Measurements from ENCODE around the gene HYI.

The HYI gene

GRCh38 chr1:43444151-43444828 is 9.4 kb downstream of the HYI start:
- no peak for DNase-seq

DNA sequence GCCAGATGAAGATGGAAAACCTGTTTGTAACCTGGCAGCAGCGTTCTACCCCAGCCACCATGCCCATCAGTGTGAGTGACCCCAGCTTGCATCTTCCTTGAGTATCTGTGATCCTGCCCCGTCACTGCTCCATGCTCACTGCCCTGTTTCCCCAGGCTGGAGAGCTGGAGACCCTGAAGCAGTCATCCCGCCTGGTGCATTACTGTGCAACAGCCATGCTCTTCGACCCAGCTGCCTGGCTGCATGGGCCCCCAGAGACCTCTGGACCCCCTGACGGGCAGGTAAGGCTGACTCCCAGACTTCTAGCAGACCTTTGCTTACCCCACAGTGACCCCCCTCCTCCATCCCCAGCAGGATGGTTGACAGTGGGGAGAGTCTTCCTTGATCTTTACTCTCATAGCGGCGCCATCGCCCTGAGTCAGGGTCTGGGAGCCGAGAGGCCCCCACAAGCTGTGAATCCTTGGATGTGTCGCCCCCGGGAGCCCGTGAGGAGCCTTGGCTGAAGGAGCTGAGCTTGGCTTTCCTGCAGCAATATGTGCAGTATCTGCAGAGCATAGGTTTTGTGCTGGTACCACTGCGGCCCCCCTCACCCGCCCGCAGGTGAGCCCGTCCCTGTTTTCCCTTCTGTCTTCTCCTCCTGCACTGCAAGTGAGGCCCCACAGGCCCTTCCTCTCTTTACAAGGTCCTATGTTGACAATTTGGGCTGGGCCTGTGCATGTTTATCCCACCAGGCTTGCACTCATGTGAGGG is 10.4 kb downstream of the HYI start:
- no peak for DNase-seq

DNA sequence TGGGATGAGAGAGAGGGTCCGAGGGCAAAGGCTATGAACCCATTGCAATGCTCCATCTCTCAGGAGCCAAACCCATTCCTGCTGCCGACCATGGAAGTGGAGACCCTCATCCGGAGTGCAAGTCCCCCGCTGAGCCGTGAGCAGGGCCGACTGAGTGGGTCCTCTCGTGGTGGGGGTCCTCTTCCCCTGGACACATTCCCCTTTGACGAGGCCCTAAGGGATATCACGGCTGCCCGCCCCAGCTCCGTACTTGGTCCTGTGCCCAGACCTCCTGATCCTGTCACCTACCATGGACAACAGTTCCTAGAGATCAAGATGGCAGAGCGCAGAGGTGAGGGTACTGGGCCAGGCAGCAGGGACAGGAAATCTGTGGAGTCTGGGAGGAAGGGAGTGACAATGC is 11.0 kb downstream of the HYI start:
- no peak for DNase-seq

DNA sequence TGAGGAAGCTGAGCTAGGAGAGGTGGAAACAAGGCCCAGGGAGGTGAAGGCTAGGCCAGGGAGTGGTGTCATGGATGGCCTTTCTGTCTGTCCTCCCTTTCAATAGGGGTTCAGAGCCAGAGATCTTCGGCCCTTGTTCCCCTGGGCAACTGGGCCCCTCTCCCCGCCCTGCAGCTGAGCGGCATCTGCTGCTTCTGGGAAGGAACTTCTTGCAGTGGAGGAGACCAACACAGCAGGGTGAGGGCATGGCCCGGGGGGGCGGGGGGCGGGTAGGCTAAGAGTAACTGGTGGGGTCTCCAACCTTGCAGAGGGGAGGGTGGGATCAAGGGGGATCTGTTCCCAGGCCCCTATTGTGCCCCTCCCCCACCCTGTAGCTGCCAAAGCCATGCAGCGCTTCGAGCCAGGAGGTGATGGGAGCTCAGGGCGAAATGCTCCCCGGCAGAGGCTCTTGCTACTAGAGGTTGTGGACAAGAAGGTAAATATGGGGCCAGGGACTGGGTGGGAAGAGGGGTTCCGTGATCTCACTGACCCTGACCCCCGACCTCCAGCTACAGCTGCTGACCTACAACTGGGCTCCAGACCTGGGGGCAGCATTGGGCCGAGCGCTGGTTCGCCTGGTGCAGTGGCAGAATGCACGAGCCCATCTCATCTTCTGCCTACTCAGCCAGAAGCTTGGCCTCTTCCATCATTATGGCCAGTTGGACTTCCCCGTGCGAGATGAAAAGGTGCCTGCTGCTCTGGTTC is 11.7 kb downstream of the HYI start:
- DNase-seq = no peak

GRCh38 chr1:43441166-43441893 is 12.4 kb downstream of the HYI start:
- DNase-seq = no peak

GRCh38 chr1:43440358-43440757 is 13.4 kb downstream of the HYI start:
- no peak for DNase-seq

DNA sequence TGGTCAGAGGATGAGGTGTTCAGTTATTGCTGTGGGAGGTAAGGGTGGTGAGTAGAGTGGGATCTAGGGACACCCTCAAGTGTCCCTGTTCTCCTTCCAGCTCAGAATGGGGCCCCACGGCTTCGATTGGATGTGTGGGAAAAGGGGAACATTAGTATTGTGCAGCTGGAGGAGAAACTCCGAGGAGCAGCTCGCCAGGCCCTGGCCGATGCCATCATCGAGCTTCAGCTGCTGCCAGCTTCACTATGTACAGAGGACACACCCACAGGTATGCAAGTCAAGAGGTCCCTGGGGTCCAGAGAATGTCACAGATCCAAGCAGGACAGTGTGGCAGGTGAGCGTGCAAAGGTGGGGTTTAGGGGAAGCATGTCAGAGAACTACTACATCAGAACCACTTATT is 13.9 kb downstream of the HYI start:
- no peak for DNase-seq

GRCh38 chr1:43438953-43439581 is 14.7 kb downstream of the HYI start:
- no peak for DNase-seq

GRCh38 chr1:43438576-43438952 is 15.2 kb downstream of the HYI start:
- no peak for DNase-seq

DNA sequence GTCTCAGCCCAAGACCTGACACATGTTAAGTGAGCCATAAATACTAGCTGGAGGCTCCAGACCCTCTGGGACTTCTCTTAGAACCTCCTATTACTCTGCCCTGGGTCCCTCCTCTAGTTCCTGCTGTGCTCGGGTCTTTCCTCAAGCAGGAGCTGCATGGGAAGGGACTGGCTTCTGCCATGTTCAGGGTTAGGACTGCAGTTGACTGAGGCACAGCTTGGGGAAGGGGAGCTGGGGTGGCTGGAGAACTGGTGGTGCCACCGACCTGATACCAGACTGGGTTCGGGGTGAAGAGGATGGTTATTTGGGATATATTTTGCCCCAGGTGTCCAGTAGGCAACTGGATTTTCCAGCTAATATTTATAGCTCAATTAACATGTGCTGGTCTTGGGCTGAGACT is 15.7 kb downstream of the HYI start:
- no peak for DNase-seq

- no peak for DNase-seq
These were observed 16.4 kb downstream of the HYI start for GRCh38 chr1:43437031-43437973.

- no peak for DNase-seq
These were observed 17.4 kb downstream of the HYI start for GRCh38 chr1:43436371-43436770.

- no peak for DNase-seq
These were observed 18.3 kb downstream of the HYI start for GRCh38 chr1:43435146-43436145.

- DNase-seq = no peak
These were observed 19.5 kb downstream of the HYI start for GRCh38 chr1:43434256-43434655.

DNA sequence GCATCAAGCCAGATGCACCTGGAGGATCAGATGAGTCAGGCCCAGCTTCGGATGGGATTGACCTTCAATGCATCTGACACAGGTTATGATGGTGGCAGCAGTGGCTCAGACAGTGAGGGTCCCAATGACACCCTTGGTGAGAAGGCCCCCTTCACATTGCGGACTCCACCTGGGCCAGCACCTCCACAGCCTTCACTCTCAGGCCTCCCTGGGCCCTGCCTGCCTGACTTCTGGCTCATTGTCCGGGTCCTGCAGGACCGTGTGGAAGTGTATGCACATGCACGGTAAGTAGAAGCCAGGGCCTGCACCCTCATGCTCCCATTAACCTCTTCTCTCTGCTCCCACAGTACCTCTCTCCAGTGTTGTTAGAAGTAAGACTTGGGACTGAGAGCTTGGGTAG is 20.8 kb downstream of the HYI start:
- no peak for DNase-seq

DNA sequence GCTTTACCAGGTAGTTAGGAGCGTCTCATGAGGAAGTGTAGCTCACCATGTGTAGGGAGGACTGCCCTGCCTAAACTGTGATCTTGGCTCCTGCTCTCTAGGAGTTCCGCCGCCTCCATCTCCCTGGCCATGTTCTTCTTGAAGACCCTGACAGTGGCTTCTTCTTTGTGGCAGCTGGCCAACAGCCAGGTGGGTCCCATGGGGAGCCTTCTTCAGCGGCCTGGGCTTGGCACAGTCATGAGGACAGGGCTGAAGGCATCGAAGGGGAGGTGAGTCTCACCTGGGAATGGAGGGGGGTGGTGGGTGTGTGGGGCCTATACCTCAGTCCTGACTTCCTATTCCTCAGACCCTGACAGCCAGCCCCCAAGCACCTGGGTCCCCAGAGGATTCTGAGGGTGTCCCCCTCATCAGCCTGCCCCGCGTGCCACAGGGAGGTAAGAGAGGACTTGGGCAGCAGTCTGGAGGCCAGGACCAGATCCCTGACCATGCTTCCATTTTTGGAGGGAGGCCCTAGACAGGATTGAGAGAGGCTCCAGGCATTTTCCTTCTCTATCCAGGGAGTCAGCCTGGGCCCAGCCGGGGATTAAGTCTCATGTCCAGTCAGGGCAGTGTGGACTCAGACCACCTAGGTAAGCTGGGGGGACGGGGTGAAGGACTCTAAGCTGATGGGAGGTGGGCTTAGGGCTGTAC is 21.4 kb downstream of the HYI start:
- DNase-seq = no peak

DNA sequence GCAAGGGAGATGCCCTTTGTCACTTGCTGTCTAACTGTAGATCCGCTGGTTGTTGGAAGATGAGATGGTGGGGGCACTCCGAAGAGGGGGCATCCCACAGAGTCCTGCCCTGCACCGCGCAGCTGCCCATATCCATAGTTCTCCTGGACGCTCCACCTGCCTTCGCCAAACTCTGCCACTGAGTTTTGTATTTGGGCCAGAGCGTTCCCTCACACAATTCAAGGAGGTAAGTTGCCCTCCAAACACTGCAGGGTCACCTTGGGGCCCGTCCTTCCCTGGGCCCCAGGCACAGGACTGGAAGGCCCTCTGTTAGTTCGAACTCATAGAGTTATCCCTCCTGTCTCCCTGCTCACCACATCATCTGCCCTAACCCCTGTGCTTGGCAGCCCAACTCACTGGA is 22.1 kb downstream of the HYI start:
- DNase-seq = no peak

- DNase-seq = no peak
These were observed 22.9 kb downstream of the HYI start for GRCh38 chr1:43430831-43431230.

DNA sequence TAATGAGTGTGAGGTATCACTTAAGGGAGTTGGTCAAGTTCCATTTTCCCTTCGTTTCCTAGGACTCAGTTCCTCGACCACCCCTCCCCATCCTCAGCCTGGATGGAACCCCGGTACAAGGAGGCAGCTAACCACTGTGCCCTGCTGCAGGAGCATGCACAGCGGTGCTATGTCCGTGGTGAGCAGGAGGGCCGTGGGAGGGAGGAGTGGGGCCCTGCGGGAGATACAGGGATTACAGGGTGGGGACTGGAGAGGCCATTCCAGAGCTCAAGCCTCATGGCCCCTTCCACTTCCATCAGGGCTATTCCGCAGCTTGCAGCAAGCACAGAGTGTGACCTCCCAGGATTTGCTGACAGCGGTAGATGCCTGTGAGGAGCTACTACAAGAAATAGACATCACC is 25.8 kb downstream of the HYI start:
- no peak for DNase-seq

- no peak for DNase-seq
These were observed 26.2 kb downstream of the HYI start for GRCh38 chr1:43427524-43427923.
